ENCODE data around the gene NFAM1. TPM values are rescaled to one million over a fixed set of nuclear protein-coding genes. Genes with fewer than 3 reads are reported as not detected.

NFAM1 gene
- total and polyA plus RNA-seq, 2 of the 13 experiments (the other 11 are each of a cell fraction or from before 2014, with no cell fraction given): 0.03 TPM; not detected in 1

GRCh38 chr22:42414565-42415303 is 17.5 kb downstream of the NFAM1 start (continued):
- TF ChIP-seq ARID5B (CRISPR knock-in tag; IDR thresholded peaks at IDR 0.05): peak; percentile 53
- TF ChIP-seq FOXA3 (CRISPR knock-in tag; IDR thresholded peaks at IDR 0.05): peak; percentile 51; the same call in 1 of the 2 replicates
- TF ChIP-seq KAT2B (IDR thresholded peaks at IDR 0.05; ENCODE audit: borderline replicate concordance, low read depth, low read length): no peak
- TF ChIP-seq ZFP37 (CRISPR knock-in tag; IDR thresholded peaks at IDR 0.05; ENCODE audit: borderline replicate concordance): no peak
- no peak for TF ChIP-seq POLR2AphosphoS5 (IDR thresholded peaks at IDR 0.05; ENCODE audit: low read depth, low read length)
- no peak for TF ChIP-seq POLR2AphosphoS2 (IDR thresholded peaks at IDR 0.05; ENCODE audit: low read depth, low read length)
- no peak for TF ChIP-seq ZNF879 (CRISPR knock-in tag; IDR thresholded peaks at IDR 0.05)
- TF ChIP-seq NR2F6 (IDR thresholded peaks at IDR 0.05): peak; percentile 92
- TF ChIP-seq NR2F6 (CRISPR knock-in tag; IDR thresholded peaks at IDR 0.05): peak; percentile 91
- TF ChIP-seq HMG20B (CRISPR knock-in tag; conservative IDR thresholded peaks at IDR 0.05): no peak
- no peak for TF ChIP-seq LCORL (IDR thresholded peaks at IDR 0.05)
- no peak for TF ChIP-seq LCORL (CRISPR knock-in tag; IDR thresholded peaks at IDR 0.05)
- no peak for TF ChIP-seq MAFG (CRISPR knock-in tag; IDR thresholded peaks at IDR 0.05)
- no peak for TF ChIP-seq ZNF496 (CRISPR knock-in tag; IDR thresholded peaks at IDR 0.05; ENCODE audit: insufficient replicate concordance)
- TF ChIP-seq KLF11 (CRISPR knock-in tag; IDR thresholded peaks at IDR 0.05): no peak
- no peak for TF ChIP-seq YEATS4 (CRISPR knock-in tag; IDR thresholded peaks at IDR 0.05; ENCODE audit: borderline replicate concordance)
- TF ChIP-seq ZFP36L2 (CRISPR knock-in tag; IDR thresholded peaks at IDR 0.05): no peak
- no peak for TF ChIP-seq MEF2D (CRISPR knock-in tag; IDR thresholded peaks at IDR 0.05)
- TF ChIP-seq THYN1 (CRISPR knock-in tag; IDR thresholded peaks at IDR 0.05; ENCODE audit: borderline replicate concordance, low read depth): no peak
- no peak for TF ChIP-seq KLF13 (CRISPR knock-in tag; IDR thresholded peaks at IDR 0.05)
- no peak for TF ChIP-seq CENPX (CRISPR knock-in tag; IDR thresholded peaks at IDR 0.05)
- peak; percentile 61 for TF ChIP-seq NR2C2 (CRISPR knock-in tag; IDR thresholded peaks at IDR 0.05; ENCODE audit: borderline replicate concordance)
- TF ChIP-seq NFE2L1 (CRISPR knock-in tag; IDR thresholded peaks at IDR 0.05; ENCODE audit: borderline replicate concordance): no peak
- TF ChIP-seq RFXANK (CRISPR knock-in tag; IDR thresholded peaks at IDR 0.05): no peak
- TF ChIP-seq PPARG (CRISPR knock-in tag; conservative IDR thresholded peaks at IDR 0.05): peak; percentile 65
- no peak for TF ChIP-seq CEBPZ (IDR thresholded peaks at IDR 0.05; ENCODE audit: low read length)
- TF ChIP-seq ZNF883 (CRISPR knock-in tag; IDR thresholded peaks at IDR 0.05; ENCODE audit: not compliant biosample characterization): no peak
